IPS-18c (cell line): Measurements from ENCODE around the gene CSMD2.

ENCODE experiments used
- H3K4me3 ChIP-seq: 2 replicates; pipeline ENCODE4 v1.7.0; 2013; ENCODE audit warnings: low read depth, mild to moderate bottlenecking, low read length, moderate library complexity; ENCODE audit not compliant: insufficient read depth
- H3K9me3 ChIP-seq: one replicate; pipeline ENCODE4 v1.6.1; 2013; ENCODE audit warnings: mild to moderate bottlenecking, low read length, moderate library complexity; ENCODE audit not compliant: control insufficient read depth, insufficient read depth

CSMD2 gene

GRCh38 chr1:33997127-33998036, 167.6 kb downstream of the CSMD2 start:
- Histone ChIP-seq H3K9me3 (no peaks in the 10 kb centered on the region), H3K4me3 (no peak overlapping the region)

GRCh38 chr1:33996281-33996680, 168.7 kb downstream of the CSMD2 start:
- no peaks in the 10 kb centered on the region for H3K9me3 ChIP-seq
- H3K4me3 ChIP-seq = no peak overlapping the region

- no peak overlapping the region for H3K4me3 ChIP-seq
These were observed 171.7 kb downstream of the CSMD2 start for GRCh38 chr1:33993301-33993700.

GRCh38 chr1:33990281-33990680, 174.7 kb downstream of the CSMD2 start:
- H3K9me3 ChIP-seq = peaks cover 2% of the 10 kb centered on the region
- no peak overlapping the region for H3K4me3 ChIP-seq

More at GRCh38 chr1:33993301-33993700, 171.7 kb downstream of the CSMD2 start:
- peaks cover 2% of the 10 kb centered on the region for H3K9me3 ChIP-seq

- peaks cover 2% of the 10 kb centered on the region for H3K9me3 ChIP-seq
- no peak overlapping the region for H3K4me3 ChIP-seq
These were observed 176.9 kb downstream of the CSMD2 start for GRCh38 chr1:33988161-33988560.

- H3K9me3 ChIP-seq = peaks cover 2% of the 10 kb centered on the region
- no peak overlapping the region for H3K4me3 ChIP-seq
These were observed 178.5 kb downstream of the CSMD2 start for GRCh38 chr1:33986390-33987095.

GRCh38 chr1:33985656-33986055, 179.4 kb downstream of the CSMD2 start:
- H3K4me3 ChIP-seq = no peak overlapping the region
- no peaks in the 10 kb centered on the region for H3K9me3 ChIP-seq

- Histone ChIP-seq H3K4me3 (no peak overlapping the region), H3K9me3 (no peaks in the 10 kb centered on the region)
These were observed 180.0 kb downstream of the CSMD2 start for GRCh38 chr1:33984906-33985565.

GRCh38 chr1:33982419-33982818, 182.6 kb downstream of the CSMD2 start:
- Histone ChIP-seq H3K9me3 (no peaks in the 10 kb centered on the region), H3K4me3 (no peak overlapping the region)

- H3K9me3 ChIP-seq = no peaks in the 10 kb centered on the region
- no peak overlapping the region for H3K4me3 ChIP-seq
These were observed 185.7 kb downstream of the CSMD2 start for GRCh38 chr1:33979341-33979740.

GRCh38 chr1:33975961-33976360, 189.1 kb downstream of the CSMD2 start:
- no peaks in the 10 kb centered on the region for H3K9me3 ChIP-seq
- no peak overlapping the region for H3K4me3 ChIP-seq

GRCh38 chr1:33973799-33974545, 191.1 kb downstream of the CSMD2 start:
- Histone ChIP-seq H3K4me3 (no peak overlapping the region), H3K9me3 (no peaks in the 10 kb centered on the region)

GRCh38 chr1:33972676-33973395, 192.2 kb downstream of the CSMD2 start:
- H3K9me3 ChIP-seq = no peaks in the 10 kb centered on the region
- H3K4me3 ChIP-seq = no peak overlapping the region

GRCh38 chr1:33971913-33972312, 193.1 kb downstream of the CSMD2 start:
- Histone ChIP-seq H3K9me3 (no peaks in the 10 kb centered on the region), H3K4me3 (no peak overlapping the region)

- H3K4me3 ChIP-seq = no peak overlapping the region
- H3K9me3 ChIP-seq = no peaks in the 10 kb centered on the region
These were observed 193.9 kb downstream of the CSMD2 start for GRCh38 chr1:33971018-33971710.

- no peak overlapping the region for H3K4me3 ChIP-seq
These were observed 194.7 kb downstream of the CSMD2 start for GRCh38 chr1:33970148-33970825.

More at GRCh38 chr1:33970148-33970825, 194.7 kb downstream of the CSMD2 start:
- H3K9me3 ChIP-seq = no peaks in the 10 kb centered on the region
